ENCODE results near the gene ZNF467. TPM values are rescaled to one million over a fixed set of nuclear protein-coding genes. Genes with fewer than 3 reads are reported as not detected.

The ZNF467 gene
- total and polyA plus RNA-seq, 2 donors (not counting 3 experiments of a cell fraction or from before 2014, with no cell fraction given): 4.2 to 8.9 TPM

DNA sequence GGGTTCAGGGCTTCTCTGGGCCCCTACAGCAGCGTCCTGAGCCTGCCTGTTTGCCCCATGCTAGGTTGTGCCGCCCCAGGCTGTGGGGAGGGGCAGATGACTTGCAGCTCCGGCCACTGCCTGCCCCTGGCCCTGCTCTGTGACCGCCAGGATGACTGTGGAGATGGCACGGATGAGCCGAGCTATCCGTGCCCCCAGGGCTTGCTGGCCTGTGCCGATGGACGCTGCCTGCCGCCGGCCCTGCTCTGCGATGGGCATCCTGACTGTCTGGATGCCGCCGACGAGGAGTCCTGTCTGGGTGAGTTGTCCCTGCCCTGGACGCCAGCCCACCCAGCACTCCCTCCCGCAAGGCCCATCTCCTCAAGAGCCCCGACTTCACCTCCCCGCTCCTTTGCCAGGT lies 15.7 kb upstream of the ZNF467 start:
- no peaks in the 10 kb centered on the region for H3K79me2 ChIP-seq (ENCODE audit: control insufficient read depth, insufficient read depth, low read length)
- BruUV-seq (replicated peaks): no TSS peak

More for the DNA sequence above, 15.7 kb upstream of the ZNF467 start:
- Histone ChIP-seq H3K27me3 (ENCODE audit: control insufficient read depth in 2 of 2, insufficient read depth in 2 of 2, low read length in 2 of 2) (peaks cover 4 to 10% of the 10 kb centered on the region in 2 experiments), H3K9me1 (replicated peaks; ENCODE audit: control insufficient read depth, extremely low read depth, insufficient read depth, low read length) (no peaks in the 10 kb centered on the region), H3K4me1 (ENCODE audit: control insufficient read depth, extremely low read depth, insufficient read depth, low read length) (no peaks in the 10 kb centered on the region), H3K9me3 (replicated peaks; ENCODE audit: control insufficient read depth, insufficient read depth, low read length) (no peaks in the 10 kb centered on the region), H3K27ac (ENCODE audit: insufficient read depth, low read depth, low read length) (no peak overlapping the region), H3K36me3 (ENCODE audit: control insufficient read depth in 2 of 2, extremely low read depth in 1 of 2, insufficient read depth in 2 of 2, low read length in 2 of 2) (no peaks in the 10 kb centered on the region), H3K9ac (replicated peaks; ENCODE audit: extremely low read depth, insufficient read depth, low read length) (no peak overlapping the region), H3K4me2 (ENCODE audit: insufficient read depth, low read length) (no peak overlapping the region), H3K4me3 (replicated peaks in 1 of 3; ENCODE audit: insufficient read depth in 1 of 3, low read depth in 1 of 3, low read length in 3 of 3) (no peak overlapping the region), H4K20me1 (replicated peaks; ENCODE audit: control insufficient read depth, extremely low read depth, insufficient read depth, low read length) (no peaks in the 10 kb centered on the region), H2AFZ (ENCODE audit: low read depth, low read length) (no peak overlapping the region)
- no peak for TF ChIP-seq FOS (IDR thresholded peaks at IDR 0.05; ENCODE audit: borderline replicate concordance, insufficient read depth, low read length)
- no peak for TF ChIP-seq POLR2AphosphoS5 (IDR thresholded peaks at IDR 0.05; ENCODE audit: insufficient read depth, low read depth, low read length)
- no peak for TF ChIP-seq EZH2 (IDR thresholded peaks at IDR 0.05; ENCODE audit: borderline replicate concordance, low read depth, low read length, severe bottlenecking)
- TF ChIP-seq JUN (IDR thresholded peaks at IDR 0.05; ENCODE audit: borderline replicate concordance, insufficient read depth, insufficient read length, low read depth): no peak
- TF ChIP-seq POLR2A (IDR thresholded peaks at IDR 0.05; ENCODE audit: low read depth, low read length): no peak
- TF ChIP-seq CTCF (IDR thresholded peaks at IDR 0.05; ENCODE audit: extremely low read depth in 1 of 2, insufficient read depth in 1 of 2, low read depth in 1 of 2, low read length in 2 of 2): no peak
- dilution Hi-C loops (cut with MboI; ENCODE audit: extremely low pct_ligation_motif_present, low sequenced_read_pairs): no loop called here
- CTCF ChIA-PET: interaction anchor here (0.8 to 4.4 kb wide), 9 partner anchors 11 to 164 kb away, joined by 3 to 41 read pairs (median 8); partner anchors contain the start of genes ZNF467 and ZNF862
- FAIRE-seq (no peak), DNase-seq (ENCODE audit: low read depth, low spot score) (no peak)
- intact Hi-C loops (cut with micrococcal nuclease): no loop called here
- POLR2A ChIA-PET: no interaction called here

Measured in endothelial cell of umbilical vein (primary cell).